Measurements from ENCODE around the gene GNAL. TPM values are rescaled to one million over a fixed set of nuclear protein-coding genes. Genes with fewer than 3 reads are reported as not detected.
"Not testable (repeated sequence)": the region's sequence is repeated elsewhere in the genome, so short reads cannot be mapped to it uniquely, and the experiment has no call there.

GNAL gene
- total RNA-seq, 2 donors from 2014 or later: 0.30 to 0.32 TPM

DNA sequence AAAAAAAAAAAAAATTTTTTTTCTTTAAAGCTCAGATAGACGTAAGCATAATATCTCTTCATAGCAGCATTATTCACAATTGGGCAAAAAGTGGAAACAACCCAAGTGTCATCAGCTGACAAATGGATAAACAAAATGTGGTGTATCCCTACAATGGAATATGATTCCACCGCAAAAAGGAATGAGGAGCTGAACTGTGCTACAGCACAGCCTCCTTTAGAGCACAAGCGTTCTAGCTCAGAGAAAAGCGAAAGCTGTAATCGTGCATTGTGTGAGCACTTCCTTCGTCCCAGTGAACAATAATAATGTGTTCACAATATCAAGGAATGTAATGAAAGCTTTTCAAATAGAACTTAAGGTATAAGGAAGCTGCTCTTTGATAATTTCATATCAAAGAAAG is 150.5 kb downstream of the GNAL start:
- Mint-ChIP-seq H3K36me3 (ENCODE audit: low read depth) (no peaks in the 10 kb centered on the region), H3K4me3 (no peak overlapping the region), H3K27me3 (no peaks in the 10 kb centered on the region), H3K27ac (no peak overlapping the region), H3K9me3 (no peaks in the 10 kb centered on the region), H3K4me1 (no peaks in the 10 kb centered on the region)
- no peak for ATAC-seq (replicated peaks)

GRCh38 chr18:11840493-11840892 is 151.4 kb downstream of the GNAL start:
- H3K27me3 Mint-ChIP-seq: no peaks in the 10 kb centered on the region
- no peak overlapping the region for H3K27ac Mint-ChIP-seq
- H3K4me3 Mint-ChIP-seq: no peak overlapping the region
- H3K9me3 Mint-ChIP-seq: no peaks in the 10 kb centered on the region
- no peaks in the 10 kb centered on the region for H3K36me3 Mint-ChIP-seq (ENCODE audit: low read depth)
- H3K4me1 Mint-ChIP-seq: no peaks in the 10 kb centered on the region
- ATAC-seq (replicated peaks): no peak

DNA sequence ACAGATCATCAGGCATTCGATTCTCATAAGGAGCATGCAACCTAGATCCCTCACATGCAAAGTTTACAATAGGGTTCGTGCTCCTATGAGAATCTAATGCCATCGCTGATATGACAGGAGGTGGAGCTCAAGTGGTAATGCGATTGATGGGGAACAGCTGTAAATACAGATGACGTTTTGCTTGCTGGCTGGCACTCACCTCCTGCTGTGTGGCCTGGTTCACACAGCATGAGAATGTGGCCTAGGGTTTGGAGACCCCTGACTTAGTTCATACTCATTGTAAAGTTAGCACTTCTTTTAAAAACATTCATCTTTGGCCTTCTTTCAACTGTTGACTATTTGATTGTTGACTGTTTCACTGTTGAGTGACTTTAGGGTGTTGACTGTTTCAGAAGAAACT is 153.5 kb downstream of the GNAL start:
- no peaks in the 10 kb centered on the region for H3K36me3 Mint-ChIP-seq (ENCODE audit: low read depth)
- H3K4me3 Mint-ChIP-seq: no peak overlapping the region
- H3K9me3 Mint-ChIP-seq: no peaks in the 10 kb centered on the region
- H3K4me1 Mint-ChIP-seq: no peaks in the 10 kb centered on the region
- no peak overlapping the region for H3K27ac Mint-ChIP-seq
- H3K27me3 Mint-ChIP-seq: no peaks in the 10 kb centered on the region
- ATAC-seq (replicated peaks): no peak

GRCh38 chr18:11844436-11844835 is 155.4 kb downstream of the GNAL start:
- H3K4me1 Mint-ChIP-seq: no peaks in the 10 kb centered on the region
- H3K4me3 Mint-ChIP-seq: no peak overlapping the region
- no peaks in the 10 kb centered on the region for H3K27me3 Mint-ChIP-seq
- no peaks in the 10 kb centered on the region for H3K9me3 Mint-ChIP-seq
- H3K36me3 Mint-ChIP-seq (ENCODE audit: low read depth): no peaks in the 10 kb centered on the region
- no peak for ATAC-seq (replicated peaks)
- no peak overlapping the region for H3K27ac Mint-ChIP-seq

DNA sequence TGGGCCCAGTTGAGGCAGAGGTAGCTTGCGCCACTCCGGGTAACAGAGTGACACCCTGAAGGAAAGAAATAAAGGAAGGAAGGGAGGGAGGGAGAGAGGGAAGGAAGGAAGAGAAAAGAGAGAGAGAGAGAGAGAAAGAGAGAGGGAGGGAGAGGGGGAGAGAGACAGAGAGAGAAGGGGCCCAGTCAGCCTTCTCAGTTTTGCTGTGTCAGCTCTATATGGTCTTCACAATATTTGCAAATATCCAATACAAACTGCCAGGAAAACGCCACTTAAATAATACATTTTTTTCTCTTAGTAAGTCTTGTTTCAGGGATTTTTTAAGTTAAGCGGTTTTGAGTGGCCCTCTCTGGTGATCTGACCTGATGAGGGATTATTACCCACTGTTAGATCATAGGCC is 156.6 kb downstream of the GNAL start:
- ATAC-seq (replicated peaks): no peak

DNA sequence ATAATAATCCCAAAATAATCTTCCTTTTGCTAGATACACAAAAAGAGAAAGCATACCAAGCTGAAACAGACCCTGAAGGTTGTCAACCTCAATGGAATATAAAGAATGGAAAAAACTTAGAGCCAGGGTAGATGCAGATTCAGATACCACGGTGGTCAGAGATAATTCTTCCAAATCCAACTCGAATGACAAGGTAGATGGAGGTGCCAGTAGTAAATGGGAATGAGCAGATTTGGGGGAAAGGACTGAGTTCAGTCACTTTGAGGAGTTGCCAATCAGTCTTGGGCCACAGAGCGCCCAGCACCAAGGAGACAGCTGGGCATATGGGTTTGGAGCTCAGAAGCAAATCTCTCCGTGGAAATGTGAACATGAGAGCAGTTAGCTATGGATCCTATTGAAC is 158.7 kb downstream of the GNAL start:
- Mint-ChIP-seq H3K9me3 (no peaks in the 10 kb centered on the region), H3K36me3 (ENCODE audit: low read depth) (peaks cover 18% of the 10 kb centered on the region), H3K4me3 (no peak overlapping the region), H3K4me1 (peaks cover 10% of the 10 kb centered on the region), H3K27me3 (no peaks in the 10 kb centered on the region), H3K27ac (no peak overlapping the region)
- ATAC-seq (replicated peaks): no peak

More for the DNA sequence above, 156.6 kb downstream of the GNAL start:
- no peaks in the 10 kb centered on the region for H3K9me3 Mint-ChIP-seq
- H3K36me3 Mint-ChIP-seq (ENCODE audit: low read depth): no peaks in the 10 kb centered on the region
- no peaks in the 10 kb centered on the region for H3K27me3 Mint-ChIP-seq
- H3K4me1 Mint-ChIP-seq: peaks cover 5% of the 10 kb centered on the region
- no peak overlapping the region for H3K27ac Mint-ChIP-seq
- H3K4me3 Mint-ChIP-seq: no peak overlapping the region

GRCh38 chr18:11849279-11849678 is 160.2 kb downstream of the GNAL start:
- Mint-ChIP-seq H3K27ac (peak overlapping the region; percentile 98), H3K36me3 (ENCODE audit: low read depth) (peaks cover 23% of the 10 kb centered on the region), H3K4me1 (peaks cover 10% of the 10 kb centered on the region), H3K27me3 (no peaks in the 10 kb centered on the region), H3K9me3 (no peaks in the 10 kb centered on the region), H3K4me3 (peak overlapping the region; percentile 96)
- ATAC-seq (replicated peaks): no peak

DNA sequence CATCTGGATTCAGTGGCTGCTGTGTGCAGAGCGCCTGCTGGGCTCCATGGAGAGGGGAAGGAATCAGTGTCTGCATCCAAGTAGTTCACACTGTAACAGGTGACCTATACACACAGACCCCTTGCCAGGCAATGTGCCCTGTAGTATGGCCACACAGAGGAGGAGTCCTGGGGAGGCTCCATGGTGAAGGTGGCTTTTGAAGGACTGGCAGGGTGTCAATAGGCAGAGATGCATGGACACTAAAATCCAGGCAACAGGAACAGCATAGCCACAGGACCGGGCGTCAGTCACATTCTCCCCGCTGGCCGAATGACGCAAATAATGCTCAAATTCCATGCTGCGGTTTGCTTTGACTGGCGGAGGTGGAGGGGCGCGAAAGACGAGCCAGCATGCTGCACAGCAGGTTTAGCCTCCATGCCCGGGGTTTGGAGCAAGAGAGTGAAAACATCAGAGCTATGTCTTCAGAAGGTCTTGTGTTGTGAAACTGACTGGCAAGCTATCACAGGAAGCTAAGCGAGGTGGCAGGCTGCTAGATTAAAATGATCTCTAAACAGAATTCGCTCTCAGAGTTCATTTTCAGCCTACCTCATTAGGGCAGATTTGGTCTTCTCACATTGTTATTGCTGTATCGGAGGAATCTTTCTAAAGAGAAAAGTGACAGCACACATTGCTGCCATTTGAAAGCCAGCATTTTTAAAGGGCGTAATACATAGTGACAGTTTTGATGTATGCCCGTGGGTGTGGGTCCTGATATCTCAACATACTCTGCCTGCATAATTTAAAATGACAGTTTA is 161.0 kb downstream of the GNAL start:
- no peaks in the 10 kb centered on the region for H3K9me3 Mint-ChIP-seq

GRCh38 chr18:11850821-11851145 is 161.7 kb downstream of the GNAL start:
- H3K9me3 Mint-ChIP-seq: no peaks in the 10 kb centered on the region
- peaks cover 36% of the 10 kb centered on the region for H3K36me3 Mint-ChIP-seq (ENCODE audit: low read depth)
- H3K27me3 Mint-ChIP-seq: no peaks in the 10 kb centered on the region
- ATAC-seq (replicated peaks): peak; percentile 31
- peak overlapping the region; percentile 96 for H3K4me3 Mint-ChIP-seq
- peak overlapping the region; percentile 98 for H3K27ac Mint-ChIP-seq
- peaks cover 10% of the 10 kb centered on the region for H3K4me1 Mint-ChIP-seq

More for the DNA sequence above, 161.0 kb downstream of the GNAL start:
- peak overlapping the region; percentile 96 for H3K4me3 Mint-ChIP-seq
- no peaks in the 10 kb centered on the region for H3K27me3 Mint-ChIP-seq
- peaks cover 30% of the 10 kb centered on the region for H3K36me3 Mint-ChIP-seq (ENCODE audit: low read depth)
- ATAC-seq (replicated peaks): peak; percentile 23
- peaks cover 10% of the 10 kb centered on the region for H3K4me1 Mint-ChIP-seq
- H3K27ac Mint-ChIP-seq: peak overlapping the region; percentile 98

DNA sequence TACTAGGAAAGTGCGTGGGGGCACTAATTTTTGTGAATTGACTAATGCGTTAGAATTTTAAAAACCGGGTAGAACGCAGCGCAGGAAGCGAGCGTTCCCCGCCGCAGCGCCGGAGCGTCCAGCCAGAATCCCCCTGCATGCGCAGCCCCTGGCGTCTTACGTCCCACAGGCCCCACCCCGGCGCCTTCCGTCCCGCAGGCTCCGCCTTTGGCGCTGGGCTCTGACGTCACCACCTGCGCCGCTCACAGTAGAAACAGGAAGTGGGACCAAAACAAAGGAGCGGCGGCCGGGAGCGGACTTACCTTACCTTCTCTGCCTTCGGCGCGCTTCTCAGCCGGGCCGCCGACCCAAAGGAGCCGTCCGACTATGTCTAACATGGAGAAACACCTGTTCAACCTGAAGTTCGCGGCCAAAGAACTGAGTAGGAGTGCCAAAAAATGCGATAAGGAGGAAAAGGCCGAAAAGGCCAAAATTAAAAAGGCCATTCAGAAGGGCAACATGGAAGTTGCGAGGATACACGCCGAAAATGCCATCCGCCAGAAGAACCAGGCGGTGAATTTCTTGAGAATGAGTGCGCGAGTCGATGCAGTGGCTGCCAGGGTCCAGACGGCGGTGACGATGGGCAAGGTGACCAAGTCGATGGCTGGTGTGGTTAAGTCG is 162.2 kb downstream of the GNAL start, which contains the start of gene CHMP1B:
Gene CHMP1B, plus strand, starts transcription at position 268 of the 660 bp plus-strand sequence. Its CDS starts 99 bp downstream, at position 367.
- peak within 1 kb of the TSS; percentile 96 for H3K4me3 Mint-ChIP-seq
- peak; percentile 98 for ATAC-seq (replicated peaks)

DNA sequence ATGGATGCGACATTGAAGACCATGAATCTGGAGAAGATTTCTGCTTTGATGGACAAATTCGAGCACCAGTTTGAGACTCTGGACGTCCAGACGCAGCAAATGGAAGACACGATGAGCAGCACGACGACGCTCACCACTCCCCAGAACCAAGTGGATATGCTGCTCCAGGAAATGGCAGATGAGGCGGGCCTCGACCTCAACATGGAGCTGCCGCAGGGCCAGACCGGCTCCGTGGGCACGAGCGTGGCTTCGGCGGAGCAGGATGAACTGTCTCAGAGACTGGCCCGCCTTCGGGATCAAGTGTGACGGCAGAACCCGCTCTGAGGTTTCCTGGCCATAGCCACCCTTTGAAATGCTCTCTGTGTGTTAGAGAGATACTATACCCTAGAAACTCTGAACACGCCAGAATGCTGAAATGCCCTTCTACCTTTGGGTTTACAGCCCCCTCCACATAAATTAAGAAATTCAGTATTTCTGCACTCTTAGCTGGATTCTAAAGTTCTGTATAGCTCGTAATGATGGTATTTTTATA is 162.8 kb downstream of the GNAL start:
- ATAC-seq (replicated peaks): peak; percentile 43
- H3K27me3 Mint-ChIP-seq: no peaks in the 10 kb centered on the region
- peak overlapping the region; percentile 96 for H3K4me3 Mint-ChIP-seq
- peaks cover 36% of the 10 kb centered on the region for H3K36me3 Mint-ChIP-seq (ENCODE audit: low read depth)
- no peaks in the 10 kb centered on the region for H3K9me3 Mint-ChIP-seq
- peaks cover 10% of the 10 kb centered on the region for H3K4me1 Mint-ChIP-seq
- H3K27ac Mint-ChIP-seq: peak overlapping the region; percentile 98

More for the DNA sequence above, 162.2 kb downstream of the GNAL start, which contains the start of gene CHMP1B:
- peaks cover 36% of the 10 kb centered on the region for H3K36me3 Mint-ChIP-seq (ENCODE audit: low read depth)
- peaks cover 10% of the 10 kb centered on the region for H3K4me1 Mint-ChIP-seq
- H3K27me3 Mint-ChIP-seq: no peaks in the 10 kb centered on the region
- H3K27ac Mint-ChIP-seq: peak within 1 kb of the TSS; percentile 98
- H3K9me3 Mint-ChIP-seq: no peaks in the 10 kb centered on the region

DNA sequence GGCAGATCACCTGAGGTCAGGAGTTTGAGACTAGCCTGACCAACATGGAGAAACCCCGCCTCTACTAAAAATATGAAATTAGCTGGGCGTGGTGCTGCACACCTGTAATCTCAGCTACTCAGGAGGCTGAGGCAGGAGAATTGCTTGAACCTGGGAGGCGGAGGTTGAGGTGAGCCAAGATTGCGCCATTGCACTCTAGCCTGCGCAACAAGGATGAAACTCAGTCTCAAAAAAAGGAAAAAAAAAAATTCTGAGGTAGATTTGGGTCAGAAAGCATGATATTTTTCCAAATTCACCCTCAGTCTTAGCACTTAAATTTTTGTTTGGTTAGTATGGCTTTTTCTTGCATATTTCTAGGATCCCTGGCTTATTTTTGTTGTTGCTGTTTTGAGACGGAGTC is 165.5 kb downstream of the GNAL start:
- Mint-ChIP-seq H3K36me3 (ENCODE audit: low read depth) (peaks cover 36% of the 10 kb centered on the region), H3K4me1 (peaks cover 14% of the 10 kb centered on the region)
- H3K4me3 Mint-ChIP-seq; ATAC-seq (replicated peaks); H3K9me3 Mint-ChIP-seq; H3K27ac Mint-ChIP-seq; H3K27me3 Mint-ChIP-seq: not testable (repeated sequence)

GRCh38 chr18:11857177-11857887 is 168.3 kb downstream of the GNAL start:
- Mint-ChIP-seq H3K27me3 (no peaks in the 10 kb centered on the region), H3K36me3 (ENCODE audit: low read depth) (peaks cover 19% of the 10 kb centered on the region), H3K4me1 (peaks cover 5% of the 10 kb centered on the region), H3K4me3 (no peak overlapping the region), H3K9me3 (no peaks in the 10 kb centered on the region), H3K27ac (peak overlapping the region; percentile 79)
- no peak for ATAC-seq (replicated peaks)

- Mint-ChIP-seq H3K9me3 (no peaks in the 10 kb centered on the region), H3K4me1 (peaks cover 4% of the 10 kb centered on the region), H3K4me3 (no peak overlapping the region), H3K27me3 (no peaks in the 10 kb centered on the region), H3K36me3 (ENCODE audit: low read depth) (peaks cover 12% of the 10 kb centered on the region), H3K27ac (no peak overlapping the region)
- no peak for ATAC-seq (replicated peaks)
Measured at GRCh38 chr18:11859282-11859830, 170.3 kb downstream of the GNAL start.

Data from activated T-helper 17 cell treated with anti-CD3 and anti-CD28 coated beads, Interleukin-2, amount 50 U/mL, for 72 hours (primary cell).